Neuron (in vitro differentiated cells): ENCODE results near the gene CCNB1.

Experiments used
- H2AFZ ChIP-seq: one replicate; pipeline ENCODE4 v1.6.1; 2013; ENCODE audit warnings: low read depth, mild to moderate bottlenecking, inconsistent platforms, low read length, moderate library complexity
- H3K27me3 ChIP-seq: one replicate; pipeline ENCODE4 v1.6.1; 2013; ENCODE audit warnings: low read length; ENCODE audit not compliant: insufficient read depth
- H3K36me3 ChIP-seq: one replicate; pipeline ENCODE4 v1.6.1; 2013; ENCODE audit warnings: low read length; ENCODE audit not compliant: insufficient read depth
- H3K4me1 ChIP-seq: one replicate; pipeline ENCODE4 v1.6.1; 2013; ENCODE audit warnings: low read length; ENCODE audit not compliant: insufficient read depth
- H3K4me3 ChIP-seq: 2 replicates; pipeline ENCODE4 v1.5.1; 2013; ENCODE audit warnings: mild to moderate bottlenecking, low read length, moderate library complexity
- H3K9me3 ChIP-seq: one replicate; pipeline ENCODE4 v1.6.1; 2013; ENCODE audit warnings: low read length

The CCNB1 gene

DNA sequence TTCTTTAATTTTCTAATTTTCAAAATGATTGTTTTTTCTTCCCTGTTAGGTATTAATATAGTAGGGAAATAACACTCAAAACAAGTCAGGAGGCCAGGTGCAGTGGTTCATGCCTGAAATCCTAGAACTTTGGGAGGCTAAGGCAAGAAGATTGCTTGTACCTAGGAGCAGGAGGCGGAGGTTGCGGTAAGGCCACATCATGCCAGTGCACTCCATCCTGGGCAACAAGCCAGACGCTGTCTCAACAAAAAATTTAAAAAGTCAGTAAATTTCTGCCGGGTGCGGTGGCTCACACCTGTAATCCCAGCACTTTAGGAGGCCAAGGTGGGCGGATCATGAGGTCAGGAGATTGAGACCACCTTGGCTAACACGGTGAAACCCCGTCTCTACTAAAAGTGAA lies 57.6 kb downstream of the CCNB1 start:
- Histone ChIP-seq H3K27me3 (no peaks in the 10 kb centered on the region), H3K9me3 (no peaks in the 10 kb centered on the region), H3K4me3 (no peak overlapping the region), H3K36me3 (peaks cover 13% of the 10 kb centered on the region), H3K4me1 (no peaks in the 10 kb centered on the region), H2AFZ (no peak overlapping the region)

DNA sequence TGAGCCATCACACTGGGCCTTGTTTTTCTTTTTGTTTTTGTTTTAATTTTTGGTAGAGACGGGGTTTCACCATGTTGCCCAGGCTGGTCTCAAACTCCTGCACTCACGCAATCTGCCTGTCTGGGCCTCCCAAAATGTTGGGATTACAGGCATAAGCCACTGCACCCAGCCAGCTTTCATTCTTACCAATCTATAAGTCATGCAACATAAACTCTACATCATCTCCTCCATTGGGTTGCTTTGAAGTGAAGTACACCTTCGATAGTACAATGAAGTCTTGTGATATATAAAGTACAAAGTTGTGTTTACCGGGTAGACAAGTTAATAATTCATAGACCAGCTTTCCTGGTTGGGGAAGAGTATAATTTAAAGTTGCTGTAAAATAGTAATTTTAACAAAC lies 58.9 kb downstream of the CCNB1 start:
- Histone ChIP-seq H2AFZ (no peak overlapping the region), H3K27me3 (no peaks in the 10 kb centered on the region), H3K36me3 (peaks cover 20% of the 10 kb centered on the region), H3K4me1 (no peaks in the 10 kb centered on the region), H3K4me3 (no peak overlapping the region), H3K9me3 (no peaks in the 10 kb centered on the region)
